ELF-1 (cell line): ENCODE measurements around the gene SFRP5.
A peak's percentile ranks its signal among the peaks of the same experiment; 100 is the strongest.

Source experiments
- DNase-seq: peaks from one replicate; pipeline ENCODE4 v3.0.0-alpha.2; 2016; ENCODE audit warnings: low read depth, low spot score

SFRP5 gene

DNA sequence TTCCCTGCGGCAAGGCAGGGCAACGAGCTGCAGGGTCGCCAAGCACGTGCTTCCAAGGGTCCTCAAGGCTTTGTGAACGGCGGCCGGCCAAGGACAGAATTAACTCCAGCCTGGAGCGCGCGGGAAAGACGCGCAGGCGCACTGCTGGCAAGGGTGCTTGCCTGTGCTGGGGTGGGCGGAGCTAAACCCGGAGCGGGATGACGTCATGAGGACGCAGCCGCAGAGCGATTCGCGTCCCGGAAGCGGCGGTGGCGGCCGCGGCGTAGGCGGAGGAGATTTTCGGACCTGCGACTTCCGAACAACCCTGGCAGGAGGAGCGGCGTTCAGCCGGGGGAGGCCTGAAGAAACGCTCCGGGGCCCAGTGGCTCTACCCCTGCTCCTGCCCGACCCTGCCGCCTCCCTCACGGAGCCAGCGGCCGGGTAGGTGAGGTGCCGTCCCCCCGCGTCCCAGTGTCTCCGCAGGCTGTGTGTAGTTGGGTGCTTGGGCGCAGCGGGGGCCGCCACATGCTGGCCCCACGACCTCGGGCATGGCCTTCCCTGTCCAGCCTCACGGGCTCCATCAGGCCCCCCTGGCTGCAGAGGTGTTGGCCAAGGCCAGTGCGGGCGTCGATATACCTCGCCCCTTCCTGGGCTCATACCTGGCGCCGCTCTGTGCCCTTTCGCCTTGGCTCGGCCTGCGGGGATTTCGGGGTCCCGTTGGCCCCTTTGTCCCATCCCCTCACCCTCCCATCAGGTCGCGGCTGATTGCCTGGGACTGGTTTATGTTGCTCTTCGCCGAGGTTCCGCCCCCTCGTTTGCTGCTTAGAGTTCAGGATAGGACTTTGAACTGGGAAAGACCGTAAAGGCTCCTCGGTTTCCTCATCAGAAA is 34.7 kb downstream of the SFRP5 start, which contains the start of gene ZFYVE27:
ZFYVE27 (plus strand) TSS at position 227 of the 868 bp plus-strand sequence. CDS start 1,350 bp downstream, outside the sequence.
- peak; percentile 96 for DNase-seq

DNA sequence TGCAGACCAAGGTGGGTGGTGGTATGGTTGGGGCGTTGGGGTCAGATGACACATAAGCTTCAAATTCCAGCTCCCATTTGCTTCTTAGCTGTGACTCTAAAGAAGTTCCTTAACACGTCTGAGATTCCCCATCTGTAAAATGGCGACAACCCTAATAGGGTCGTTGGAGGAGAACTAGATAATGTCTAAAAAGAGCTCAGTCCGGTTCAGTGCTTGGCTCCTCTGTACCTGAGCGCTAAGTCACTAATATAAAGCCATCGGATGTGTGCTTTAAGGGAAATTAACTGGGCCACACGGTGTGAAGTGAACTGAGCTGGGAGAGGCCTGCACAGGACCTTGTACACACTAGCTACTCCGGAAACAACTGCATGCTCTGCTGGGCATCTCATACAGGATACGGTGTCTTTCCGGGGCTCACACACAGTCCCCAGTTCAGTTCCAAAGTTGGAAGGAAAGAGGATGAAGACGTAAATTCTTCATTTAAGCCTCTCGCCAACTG is 35.3 kb downstream of the SFRP5 start:
- no peak for DNase-seq

DNA sequence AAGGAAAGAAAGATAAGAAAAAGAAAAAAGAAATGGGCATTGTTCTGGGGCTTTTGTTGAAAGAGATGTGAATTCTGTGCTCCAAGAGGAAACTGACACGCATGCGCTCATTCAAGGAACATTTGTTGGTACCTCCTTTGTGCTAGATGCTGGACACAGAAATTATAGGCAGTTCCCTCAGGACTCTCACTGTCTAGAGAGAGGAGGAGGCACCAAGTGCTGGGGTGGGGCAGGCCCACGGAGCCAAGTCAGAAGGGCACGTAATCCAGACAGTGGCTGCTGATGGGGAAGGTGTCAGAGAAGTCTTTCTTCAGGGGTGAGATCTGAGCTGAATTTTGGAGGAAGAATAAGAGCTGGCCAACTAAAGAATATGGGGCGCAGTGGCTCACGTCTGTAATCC is 37.8 kb downstream of the SFRP5 start:
- no peak for DNase-seq

DNA sequence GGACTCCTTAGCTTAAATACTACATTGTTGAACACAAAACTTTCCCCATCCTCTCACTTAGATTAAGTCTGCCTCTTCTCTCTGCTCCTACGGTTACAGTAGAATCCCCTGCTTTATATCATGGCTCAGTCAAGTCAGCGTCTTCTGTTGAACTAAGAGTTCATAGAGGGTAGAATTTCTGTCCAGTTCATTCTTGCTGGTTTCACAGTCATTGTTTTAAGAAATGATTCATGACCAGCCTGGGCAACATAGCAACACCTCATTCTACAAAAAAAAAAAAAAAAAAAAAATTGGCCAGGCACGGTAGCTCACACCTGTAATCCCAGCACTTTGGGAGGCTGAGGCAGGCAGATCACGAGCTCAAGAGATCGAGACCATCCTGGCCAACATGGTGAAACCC is 38.5 kb downstream of the SFRP5 start:
- DNase-seq, result no peak

DNA sequence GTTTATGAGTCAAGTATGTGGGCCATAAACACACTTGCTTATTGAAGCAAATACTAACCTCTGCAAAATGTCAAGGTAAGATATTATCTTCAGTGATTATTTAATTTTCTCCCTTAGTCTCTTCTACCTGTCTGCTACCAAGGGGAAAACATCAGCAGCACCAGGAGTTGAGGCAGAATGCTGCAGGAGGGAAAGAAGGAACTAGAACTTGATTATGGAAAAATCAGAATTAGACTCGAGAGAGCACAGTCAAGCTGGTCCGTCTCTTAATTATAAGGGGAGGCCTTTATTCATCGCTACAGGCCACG is 39.8 kb downstream of the SFRP5 start:
- DNase-seq, result no peak

DNA sequence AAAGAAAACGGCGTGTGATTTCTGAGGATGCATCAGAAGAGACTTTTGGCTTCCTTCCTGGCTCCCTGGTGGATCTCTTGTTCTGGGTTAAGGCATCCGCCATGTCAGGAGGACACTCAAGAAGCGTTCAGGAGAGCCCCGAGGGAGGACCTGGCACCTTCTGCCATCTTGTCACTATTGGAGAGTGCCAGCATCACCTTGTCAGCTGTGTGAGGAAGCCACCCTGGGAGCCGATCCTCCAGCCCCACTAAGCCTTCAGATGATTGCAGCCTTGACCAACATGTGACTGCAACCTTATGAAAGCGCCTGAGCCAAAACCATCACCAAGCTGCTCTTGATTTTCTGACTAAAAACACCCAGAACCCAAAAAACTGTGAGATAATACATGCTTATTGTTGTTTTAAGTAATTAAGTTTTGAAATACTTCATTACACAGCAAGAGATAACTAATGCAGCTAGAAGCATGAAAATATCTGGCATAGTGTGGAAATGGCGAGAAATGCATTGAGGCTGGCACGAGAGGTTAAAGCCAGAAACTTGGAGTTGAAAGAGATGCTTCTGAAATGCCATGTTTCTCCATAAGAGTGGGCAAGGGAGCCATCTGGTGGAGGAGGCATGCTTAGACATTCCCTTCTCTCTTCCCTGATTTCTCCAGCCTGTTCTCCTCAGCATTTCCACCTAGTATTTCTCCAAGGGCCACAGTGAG is 40.3 kb downstream of the SFRP5 start:
- peak; percentile 65 for DNase-seq

DNA sequence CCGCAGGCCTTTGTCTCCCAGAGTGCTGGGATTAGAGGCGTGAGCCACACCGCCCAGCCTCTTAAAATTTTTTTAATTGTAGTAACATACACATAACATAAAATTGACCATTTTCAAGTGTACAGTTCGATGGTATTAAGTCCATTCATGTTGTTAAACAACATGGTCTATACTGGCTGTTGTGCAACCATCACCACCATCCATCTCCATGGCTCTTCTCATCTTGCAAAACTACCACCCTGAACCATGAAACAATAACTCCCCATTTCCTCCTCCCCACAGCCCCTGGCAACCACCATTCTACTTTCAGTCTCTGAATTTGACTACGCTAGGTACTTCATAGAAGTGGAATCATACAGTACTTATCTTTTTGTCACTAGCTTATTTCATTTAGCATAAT is 42.8 kb downstream of the SFRP5 start:
- no peak for DNase-seq

DNA sequence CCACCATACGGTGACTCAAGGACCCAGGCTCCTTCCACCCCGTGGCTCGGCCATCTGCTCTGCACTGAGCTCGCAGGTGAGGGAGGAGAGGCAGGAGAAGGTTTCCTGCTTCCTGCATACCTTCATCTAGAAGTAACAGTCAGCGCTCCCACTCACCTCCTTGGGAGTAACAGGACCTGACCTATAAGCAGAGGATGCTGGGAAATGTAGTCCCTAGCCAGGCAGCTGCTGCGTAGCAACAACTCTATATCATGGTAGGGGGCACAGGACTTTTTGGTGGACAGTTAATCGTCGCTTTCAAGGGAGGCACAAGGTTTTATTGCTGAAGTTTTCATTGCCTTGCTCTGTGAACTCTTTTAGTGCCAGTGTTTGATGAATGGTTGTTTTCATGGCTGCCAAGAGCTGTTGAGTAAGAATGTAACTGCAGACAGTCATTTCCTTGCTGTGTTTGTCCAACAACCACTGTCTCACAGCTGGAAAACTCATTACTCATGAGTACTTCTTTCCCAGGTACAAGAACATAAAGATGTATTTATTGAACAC is 45.1 kb downstream of the SFRP5 start:
- peak; percentile 57 for DNase-seq

DNA sequence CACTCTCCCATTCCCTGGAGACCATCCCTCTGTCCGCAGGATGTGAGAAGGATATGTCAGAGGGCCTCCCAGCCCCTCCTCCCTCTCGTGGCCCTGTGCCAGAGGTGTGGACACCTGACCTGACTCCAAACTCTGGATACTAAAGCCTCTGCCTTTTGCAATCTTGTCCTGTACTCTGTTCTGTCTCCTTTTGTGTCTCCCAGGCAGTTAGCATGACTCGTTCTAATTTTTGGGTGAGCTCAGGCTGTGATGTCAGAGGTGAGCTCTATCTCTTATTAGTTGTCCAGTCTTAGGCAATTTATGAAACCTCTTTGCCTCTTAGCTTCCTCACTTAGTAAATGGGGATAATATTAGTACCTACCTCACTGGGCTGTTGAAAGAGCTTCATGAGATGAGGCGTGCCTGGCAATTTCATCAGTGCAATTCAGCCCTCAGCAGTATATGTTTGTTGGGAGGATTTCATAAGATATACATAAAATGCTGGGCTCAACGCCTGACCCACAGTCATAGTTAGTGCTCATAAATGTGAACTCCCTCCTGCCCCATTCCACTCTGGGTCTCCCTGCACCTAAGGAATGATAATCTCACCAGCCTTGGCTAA is 47.4 kb downstream of the SFRP5 start:
- no peak for DNase-seq

DNA sequence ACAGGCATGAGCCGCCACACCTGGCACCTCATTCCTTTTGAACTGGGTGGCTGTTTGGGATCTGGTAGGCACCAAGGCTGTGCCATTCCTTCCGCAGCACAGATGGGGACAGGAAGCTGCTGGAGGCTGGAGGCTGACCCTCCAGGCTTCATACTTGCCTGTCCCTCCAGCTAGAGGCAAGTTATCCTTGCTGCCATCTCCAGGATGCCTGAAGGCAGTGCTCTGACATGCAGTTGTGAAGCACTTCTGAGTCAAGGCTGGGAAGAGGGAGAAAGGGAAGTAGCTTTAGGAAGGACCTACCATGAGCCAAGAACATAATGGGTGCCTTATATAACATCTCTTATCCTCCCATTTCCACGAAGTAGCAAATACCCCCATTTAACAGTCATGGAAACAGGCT is 48.8 kb downstream of the SFRP5 start:
- DNase-seq, result no peak

DNA sequence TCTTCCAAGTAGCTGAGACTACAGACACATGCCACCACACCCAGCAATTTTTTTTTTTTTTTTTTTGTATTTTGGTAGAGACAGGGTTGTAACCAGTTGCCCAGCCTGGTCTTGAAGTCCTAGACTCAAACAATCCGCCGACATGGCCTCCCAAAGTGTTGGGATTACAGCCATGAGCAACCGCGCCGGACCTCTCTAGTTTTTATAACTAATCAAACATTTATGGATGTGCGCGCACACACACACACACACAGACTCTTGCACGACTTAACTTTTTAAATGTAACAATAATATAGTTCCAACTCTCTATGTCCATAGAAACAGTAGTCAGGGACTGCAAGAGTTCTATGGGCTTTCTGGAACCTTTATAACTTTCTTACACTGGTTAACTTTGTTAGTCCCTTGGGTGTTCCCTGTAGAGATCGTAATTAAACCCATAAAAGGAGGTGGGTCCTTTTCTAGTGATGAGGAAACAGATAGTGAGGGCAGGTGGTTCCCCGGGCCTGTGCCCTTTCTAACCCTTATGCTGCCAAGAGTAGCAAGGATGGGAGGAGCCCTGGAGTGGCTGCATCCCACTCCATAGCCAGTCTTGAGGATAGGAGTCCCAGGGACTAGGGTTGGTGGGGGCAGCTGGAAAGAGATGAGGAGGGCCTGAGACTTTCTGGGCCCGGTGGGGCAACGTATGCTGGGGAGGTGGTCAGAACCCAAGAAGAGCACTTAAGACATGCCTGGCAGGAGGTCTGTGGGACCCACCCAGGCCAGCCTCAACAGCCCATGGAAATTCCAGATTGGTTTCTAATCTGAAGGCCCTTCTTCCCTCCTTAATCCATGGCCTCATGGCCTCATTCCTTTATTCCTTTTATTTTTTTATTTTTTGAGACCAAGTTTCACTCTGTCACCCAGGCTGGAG is 49.7 kb downstream of the SFRP5 start:
- no peak for DNase-seq

DNA sequence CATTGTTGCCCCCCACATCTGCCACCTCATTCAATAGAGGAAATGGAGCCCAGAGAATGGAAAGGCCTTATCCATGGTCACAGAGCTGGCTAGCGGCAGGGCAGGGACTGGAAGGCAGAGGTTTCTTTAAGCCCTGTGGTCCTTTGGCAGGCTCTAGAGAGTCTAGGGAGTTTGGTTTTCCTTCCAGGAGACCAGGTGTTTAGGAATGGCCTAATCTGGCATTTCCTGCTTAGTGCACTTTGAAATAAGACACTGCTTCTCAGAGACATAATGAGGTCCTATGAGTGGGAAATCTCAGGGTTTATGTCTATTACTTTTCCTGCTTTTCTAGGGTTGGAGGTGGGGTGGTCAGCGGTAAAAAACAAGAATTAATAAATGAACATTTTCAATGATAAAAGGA is 52.2 kb downstream of the SFRP5 start:
- DNase-seq, result no peak

DNA sequence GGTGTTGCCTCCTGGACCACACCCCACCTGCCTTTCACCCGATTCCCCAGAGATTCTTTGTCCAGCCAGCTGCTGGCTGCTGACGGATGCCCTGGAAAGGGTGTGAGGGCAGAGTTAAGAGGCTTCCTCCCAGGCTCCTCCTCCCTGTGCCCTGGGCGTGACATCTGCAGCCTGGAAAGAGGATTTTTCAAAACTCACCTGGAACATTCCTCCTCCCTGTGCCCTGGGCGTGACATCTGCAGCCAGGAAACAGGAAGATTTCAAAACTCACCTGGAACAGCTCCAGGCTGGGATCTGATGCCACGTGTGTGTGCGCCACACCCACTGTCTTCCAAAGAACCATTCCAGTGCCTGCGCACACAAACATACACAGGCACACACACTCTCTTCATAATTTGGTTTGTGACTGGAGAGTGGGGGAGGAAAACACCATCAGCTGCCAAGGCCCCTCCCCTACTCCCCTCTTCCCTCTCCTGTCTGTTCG is 53.1 kb downstream of the SFRP5 start:
- DNase-seq, result no peak

DNA sequence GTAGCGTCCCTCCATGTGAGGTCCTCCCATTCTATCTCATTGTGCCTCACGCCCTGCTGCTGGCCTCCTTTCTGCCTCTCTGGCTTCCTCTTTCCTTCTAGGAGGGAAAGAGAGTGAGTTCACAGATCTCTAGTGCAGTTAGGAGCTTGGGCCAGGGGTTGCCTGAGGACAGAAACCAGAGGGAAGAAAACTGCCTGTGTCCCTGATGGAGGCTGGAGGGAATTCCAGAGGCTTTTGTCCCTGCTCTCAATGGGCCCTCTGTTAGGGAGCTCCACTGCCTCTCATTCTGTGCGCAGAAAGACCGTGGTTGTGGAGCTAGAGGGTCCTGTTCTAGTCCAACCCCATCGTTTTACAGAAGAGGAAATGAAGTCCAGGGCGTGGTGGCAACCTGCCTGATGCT is 53.6 kb downstream of the SFRP5 start:
- peak; percentile 49 for DNase-seq

DNA sequence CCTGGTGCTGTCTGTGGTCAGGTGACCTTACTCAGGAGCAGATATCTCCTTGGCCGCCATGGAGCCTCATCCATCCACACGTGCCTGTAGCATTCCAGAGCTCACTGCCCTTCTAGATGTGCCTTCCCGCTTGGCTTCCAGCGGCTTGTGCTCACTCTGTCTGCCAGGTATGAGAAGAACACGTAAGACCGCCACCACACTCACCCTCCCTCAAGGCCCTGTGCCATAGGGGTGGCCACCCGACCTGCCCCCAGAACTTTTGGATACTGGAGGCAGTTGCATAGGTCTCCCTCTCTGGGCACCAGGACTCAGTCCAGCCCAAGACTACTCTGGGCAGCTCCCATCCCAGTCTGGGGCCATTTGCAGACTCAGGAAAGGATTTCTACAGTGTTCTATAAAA is 54.2 kb downstream of the SFRP5 start:
- DNase-seq, result no peak
